HEK293 (cell line): ENCODE data around the gene CMAS.

Source experiments
- BCL11A ChIP-seq: fragments of 450-650 bp; formaldehyde crosslinking; IDR thresholded peaks from 2 replicates; pipeline ENCODE4 v1.5.1; 2016; ENCODE audit warnings: low read depth, missing biosample characterization, missing genetic modification characterization
- ZBTB1 ChIP-seq: fragments of 450-650 bp; formaldehyde crosslinking; IDR thresholded peaks from 2 replicates; pipeline ENCODE4 v1.5.1; 2016; ENCODE audit warnings: missing biosample characterization, missing genetic modification characterization
- ZBTB20 ChIP-seq: fragments of 450-650 bp; formaldehyde crosslinking; IDR thresholded peaks from 2 replicates; pipeline ENCODE4 v1.5.1; 2016; ENCODE audit warnings: missing biosample characterization, missing genetic modification characterization
- ZBTB7A ChIP-seq: fragments of 450-650 bp; formaldehyde crosslinking; IDR thresholded peaks from 2 replicates; pipeline ENCODE4 v1.5.1; 2016; ENCODE audit warnings: low read depth, missing biosample characterization, missing genetic modification characterization
- ZFP3 ChIP-seq: fragments of 450-650 bp; formaldehyde crosslinking; IDR thresholded peaks from 2 replicates; pipeline ENCODE4 v1.5.1; 2016; ENCODE audit warnings: low read depth, missing biosample characterization, missing genetic modification characterization
- ZNF138 ChIP-seq: fragments of 450-650 bp; formaldehyde crosslinking; IDR thresholded peaks from 2 replicates; pipeline ENCODE4 v1.5.1; 2016; ENCODE audit warnings: missing biosample characterization, missing genetic modification characterization, borderline replicate concordance
- ZNF274 ChIP-seq, 2 experiments: fragments of 200-500 bp in 1 of 2; fragments of 450-650 bp in 1 of 2; sonication (Bioruptor generic) in 1 of 2; formaldehyde crosslinking in 1 of 2; IDR thresholded peaks; 2 replicates each; pipeline versions ENCODE4 v1.5.1 to v1.6.1; 2014 to 2016; ENCODE audit warnings: borderline replicate concordance in 1 of 2, inconsistent platforms in 1 of 2, low read length in 1 of 2, missing biosample characterization in 1 of 2, missing genetic modification characterization in 1 of 2
- ZNF792 ChIP-seq: fragments of 450-650 bp; formaldehyde crosslinking; IDR thresholded peaks from 2 replicates; pipeline ENCODE4 v1.5.1; 2016; ENCODE audit warnings: missing biosample characterization, missing genetic modification characterization
- TF ChIP-seq, protein P1 (sequence below): fragments of 450-650 bp; formaldehyde crosslinking; IDR thresholded peaks from 2 replicates; pipeline ENCODE4 v1.5.1; 2016; ENCODE audit warnings: missing biosample characterization, missing genetic modification characterization
- TF ChIP-seq, protein P2 (sequence below): fragments of 450-650 bp; formaldehyde crosslinking; IDR thresholded peaks from 2 replicates; pipeline ENCODE4 v1.5.1; 2017; ENCODE audit warnings: missing biosample characterization, missing genetic modification characterization

- TF ChIP-seq ZBTB1 (tag by site-specific recombination): no peak
- no peak for TF ChIP-seq ZFP3
- no peak for TF ChIP-seq ZBTB7A (tag by site-specific recombination)
- TF ChIP-seq, protein P1, sequence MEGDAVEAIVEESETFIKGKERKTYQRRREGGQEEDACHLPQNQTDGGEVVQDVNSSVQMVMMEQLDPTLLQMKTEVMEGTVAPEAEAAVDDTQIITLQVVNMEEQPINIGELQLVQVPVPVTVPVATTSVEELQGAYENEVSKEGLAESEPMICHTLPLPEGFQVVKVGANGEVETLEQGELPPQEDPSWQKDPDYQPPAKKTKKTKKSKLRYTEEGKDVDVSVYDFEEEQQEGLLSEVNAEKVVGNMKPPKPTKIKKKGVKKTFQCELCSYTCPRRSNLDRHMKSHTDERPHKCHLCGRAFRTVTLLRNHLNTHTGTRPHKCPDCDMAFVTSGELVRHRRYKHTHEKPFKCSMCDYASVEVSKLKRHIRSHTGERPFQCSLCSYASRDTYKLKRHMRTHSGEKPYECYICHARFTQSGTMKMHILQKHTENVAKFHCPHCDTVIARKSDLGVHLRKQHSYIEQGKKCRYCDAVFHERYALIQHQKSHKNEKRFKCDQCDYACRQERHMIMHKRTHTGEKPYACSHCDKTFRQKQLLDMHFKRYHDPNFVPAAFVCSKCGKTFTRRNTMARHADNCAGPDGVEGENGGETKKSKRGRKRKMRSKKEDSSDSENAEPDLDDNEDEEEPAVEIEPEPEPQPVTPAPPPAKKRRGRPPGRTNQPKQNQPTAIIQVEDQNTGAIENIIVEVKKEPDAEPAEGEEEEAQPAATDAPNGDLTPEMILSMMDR (tag by site-specific recombination): no peak
- TF ChIP-seq, protein P2, sequence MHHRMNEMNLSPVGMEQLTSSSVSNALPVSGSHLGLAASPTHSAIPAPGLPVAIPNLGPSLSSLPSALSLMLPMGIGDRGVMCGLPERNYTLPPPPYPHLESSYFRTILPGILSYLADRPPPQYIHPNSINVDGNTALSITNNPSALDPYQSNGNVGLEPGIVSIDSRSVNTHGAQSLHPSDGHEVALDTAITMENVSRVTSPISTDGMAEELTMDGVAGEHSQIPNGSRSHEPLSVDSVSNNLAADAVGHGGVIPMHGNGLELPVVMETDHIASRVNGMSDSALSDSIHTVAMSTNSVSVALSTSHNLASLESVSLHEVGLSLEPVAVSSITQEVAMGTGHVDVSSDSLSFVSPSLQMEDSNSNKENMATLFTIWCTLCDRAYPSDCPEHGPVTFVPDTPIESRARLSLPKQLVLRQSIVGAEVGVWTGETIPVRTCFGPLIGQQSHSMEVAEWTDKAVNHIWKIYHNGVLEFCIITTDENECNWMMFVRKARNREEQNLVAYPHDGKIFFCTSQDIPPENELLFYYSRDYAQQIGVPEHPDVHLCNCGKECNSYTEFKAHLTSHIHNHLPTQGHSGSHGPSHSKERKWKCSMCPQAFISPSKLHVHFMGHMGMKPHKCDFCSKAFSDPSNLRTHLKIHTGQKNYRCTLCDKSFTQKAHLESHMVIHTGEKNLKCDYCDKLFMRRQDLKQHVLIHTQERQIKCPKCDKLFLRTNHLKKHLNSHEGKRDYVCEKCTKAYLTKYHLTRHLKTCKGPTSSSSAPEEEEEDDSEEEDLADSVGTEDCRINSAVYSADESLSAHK (tag by site-specific recombination): no peak
- TF ChIP-seq ZNF274 (IDR thresholded peaks at IDR 0.05; ENCODE audit: low read length): no peak
- no peak for TF ChIP-seq ZNF274 (tag by site-specific recombination; IDR thresholded peaks at IDR 0.05; ENCODE audit: borderline replicate concordance)
- no peak for TF ChIP-seq ZNF792 (tag by site-specific recombination)
- no peak for TF ChIP-seq BCL11A
- TF ChIP-seq ZBTB20 (tag by site-specific recombination): no peak
- no peak for TF ChIP-seq ZNF138 (tag by site-specific recombination)
Measured at GRCh38 chr12:22039361-22039760, 6.7 kb upstream of the CMAS start.
